RWPE2 (cell line): Measurements from ENCODE around the gene ABI2.
"Not testable (repeated sequence)": the region's sequence is repeated elsewhere in the genome, so short reads cannot be mapped to it uniquely, and the experiment has no call there.

ENCODE experiments used
- ATAC-seq: fragments of 200-7000 bp; cut with Tn5 transposase; 3 replicates; pipeline ENCODE4 v1.9.1; 2021; ENCODE audit warnings: low read depth
- DNase-seq: peaks from one replicate; pipeline ENCODE4 v3.0.0-alpha.2; 2020; ENCODE audit warnings: low spot score
- H3K27ac ChIP-seq: fragments of 450-650 bp; 2 replicates; pipeline ENCODE4 v1.5.1; 2017; ENCODE audit warnings: mild to moderate bottlenecking; ENCODE audit not compliant: poor library complexity, severe bottlenecking
- H3K27me3 ChIP-seq: fragments of 250-450 bp; sonication (Bioruptor Pico); 2 replicates; pipeline ENCODE4 v1.5.1; 2021; ENCODE audit warnings: mild to moderate bottlenecking, moderate library complexity; ENCODE audit not compliant: insufficient read depth, poor library complexity, severe bottlenecking
- H3K36me3 ChIP-seq: fragments of 250-450 bp; sonication (Bioruptor Pico); 2 replicates; pipeline ENCODE4 v1.5.1; 2020; ENCODE audit warnings: low read depth, mild to moderate bottlenecking, moderate library complexity
- H3K4me1 ChIP-seq: fragments of 250-450 bp; sonication (Bioruptor Pico); 2 replicates; pipeline ENCODE4 v1.5.1; 2021; ENCODE audit warnings: mild to moderate bottlenecking, moderate library complexity; ENCODE audit not compliant: insufficient read depth, poor library complexity, severe bottlenecking
- H3K4me3 ChIP-seq: fragments of 250-450 bp; sonication (Bioruptor Pico); 2 replicates; pipeline ENCODE4 v1.5.1; 2021; ENCODE audit warnings: mild to moderate bottlenecking, moderate library complexity; ENCODE audit not compliant: severe bottlenecking
- H3K9me3 ChIP-seq: fragments of 250-450 bp; sonication (Bioruptor Pico); 2 replicates; pipeline ENCODE4 v1.5.1; 2021; ENCODE audit warnings: mild to moderate bottlenecking, moderate library complexity; ENCODE audit not compliant: severe bottlenecking
- TF ChIP-seq, protein P1 (sequence below): fragments of 450-650 bp; IDR thresholded peaks from one replicate; pipeline ENCODE4 v1.5.1; 2017; ENCODE audit warnings: mild to moderate bottlenecking, moderate library complexity; ENCODE audit not compliant: poor library complexity, severe bottlenecking

Gene ABI2

DNA sequence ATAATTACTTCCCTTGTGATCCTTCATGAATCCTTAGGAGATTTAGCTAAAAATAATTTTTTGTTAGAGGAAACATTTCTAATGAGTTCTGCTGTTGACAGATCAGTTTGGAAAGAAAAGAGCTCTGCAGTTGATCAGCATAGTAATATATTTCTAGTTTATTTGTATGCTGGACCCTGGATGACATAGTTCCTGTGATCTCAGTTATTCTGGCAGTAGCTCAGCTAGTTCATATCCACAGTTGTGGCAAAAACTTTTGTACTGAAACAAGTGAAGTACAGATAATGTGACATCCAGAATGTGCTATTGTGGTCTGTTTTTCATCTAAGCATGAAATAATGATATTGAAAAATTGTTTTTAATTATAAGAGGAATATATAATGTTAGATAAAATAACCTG is 33.7 kb downstream of the ABI2 start:
- Histone ChIP-seq H3K4me3 (no peak overlapping the region), H3K36me3 (peaks cover 3% of the 10 kb centered on the region), H3K27me3 (no peaks in the 10 kb centered on the region), H3K9me3 (no peaks in the 10 kb centered on the region), H3K27ac (no peak overlapping the region), H3K4me1 (no peaks in the 10 kb centered on the region)
- DNase-seq (no peak), ATAC-seq (no peak)
- TF ChIP-seq, protein P1, sequence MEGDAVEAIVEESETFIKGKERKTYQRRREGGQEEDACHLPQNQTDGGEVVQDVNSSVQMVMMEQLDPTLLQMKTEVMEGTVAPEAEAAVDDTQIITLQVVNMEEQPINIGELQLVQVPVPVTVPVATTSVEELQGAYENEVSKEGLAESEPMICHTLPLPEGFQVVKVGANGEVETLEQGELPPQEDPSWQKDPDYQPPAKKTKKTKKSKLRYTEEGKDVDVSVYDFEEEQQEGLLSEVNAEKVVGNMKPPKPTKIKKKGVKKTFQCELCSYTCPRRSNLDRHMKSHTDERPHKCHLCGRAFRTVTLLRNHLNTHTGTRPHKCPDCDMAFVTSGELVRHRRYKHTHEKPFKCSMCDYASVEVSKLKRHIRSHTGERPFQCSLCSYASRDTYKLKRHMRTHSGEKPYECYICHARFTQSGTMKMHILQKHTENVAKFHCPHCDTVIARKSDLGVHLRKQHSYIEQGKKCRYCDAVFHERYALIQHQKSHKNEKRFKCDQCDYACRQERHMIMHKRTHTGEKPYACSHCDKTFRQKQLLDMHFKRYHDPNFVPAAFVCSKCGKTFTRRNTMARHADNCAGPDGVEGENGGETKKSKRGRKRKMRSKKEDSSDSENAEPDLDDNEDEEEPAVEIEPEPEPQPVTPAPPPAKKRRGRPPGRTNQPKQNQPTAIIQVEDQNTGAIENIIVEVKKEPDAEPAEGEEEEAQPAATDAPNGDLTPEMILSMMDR = no peak

DNA sequence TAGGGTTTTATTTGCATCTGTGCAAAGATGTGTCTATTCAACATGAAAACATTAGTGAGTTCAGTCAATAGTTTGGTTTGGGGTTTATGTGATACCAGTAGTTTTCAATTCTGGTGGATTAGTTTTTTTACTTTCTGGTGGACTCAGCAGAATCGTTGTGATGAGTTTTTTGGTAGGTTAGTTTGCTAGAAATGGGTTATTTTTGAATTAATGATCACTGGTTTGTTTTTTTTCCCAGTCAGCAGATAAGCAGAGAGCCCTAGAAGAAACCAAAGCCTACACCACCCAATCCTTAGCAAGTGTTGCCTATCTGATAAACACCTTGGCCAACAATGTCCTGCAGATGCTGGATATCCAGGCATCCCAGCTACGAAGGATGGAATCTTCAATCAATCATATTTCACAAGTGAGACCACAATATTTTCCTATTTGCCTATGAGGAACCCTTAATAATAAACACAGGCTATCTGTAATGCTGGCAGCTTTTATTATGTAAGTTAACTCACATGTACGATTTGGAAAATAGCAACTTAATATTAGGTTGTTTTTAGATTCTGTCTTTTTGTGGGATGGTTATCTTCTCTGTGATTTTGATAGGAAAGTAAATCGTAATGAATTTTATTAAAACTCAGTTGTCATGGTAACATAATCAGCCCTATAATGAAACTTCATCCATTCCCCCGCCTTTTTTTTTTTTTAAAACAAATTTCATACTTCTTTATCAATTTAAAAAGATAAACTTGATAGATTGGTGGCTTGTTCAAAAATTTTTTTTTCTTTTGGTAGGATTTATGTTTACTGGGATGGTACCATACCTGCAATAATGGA is 38.7 kb downstream of the ABI2 start:
- TF ChIP-seq, protein P1 = no peak
- ATAC-seq (no peak), DNase-seq (no peak)
- H3K4me1 ChIP-seq = no peaks in the 10 kb centered on the region
- no peak overlapping the region for H3K4me3 ChIP-seq
- no peak overlapping the region for H3K27ac ChIP-seq
- peaks cover 30% of the 10 kb centered on the region for H3K36me3 ChIP-seq
- H3K27me3 ChIP-seq = no peaks in the 10 kb centered on the region
- H3K9me3 ChIP-seq = no peaks in the 10 kb centered on the region

DNA sequence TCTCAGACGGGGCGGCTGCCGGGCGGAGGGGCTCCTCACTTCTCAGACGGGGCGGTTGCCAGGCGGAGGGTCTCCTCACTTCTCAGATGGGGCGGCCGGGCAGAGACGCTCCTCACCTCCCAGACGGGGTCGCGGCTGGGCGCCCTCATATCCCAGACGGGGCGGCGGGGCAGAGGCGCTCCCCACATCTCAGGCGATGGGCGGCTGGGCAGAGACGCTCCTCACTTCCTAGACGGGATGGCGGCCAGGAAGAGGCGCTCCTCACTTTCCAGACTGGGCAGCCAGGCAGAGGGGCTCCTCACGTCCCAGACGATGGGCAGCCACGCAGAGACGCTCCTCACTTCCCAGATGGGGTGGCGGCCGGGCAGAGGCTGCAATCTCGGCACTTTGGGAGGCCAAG is 44.5 kb downstream of the ABI2 start:
- H3K36me3 ChIP-seq = peaks cover 25% of the 10 kb centered on the region
- DNase-seq, H3K4me3 ChIP-seq, H3K27me3 ChIP-seq, H3K9me3 ChIP-seq, H3K27ac ChIP-seq, H3K4me1 ChIP-seq, ATAC-seq: not testable (repeated sequence)

DNA sequence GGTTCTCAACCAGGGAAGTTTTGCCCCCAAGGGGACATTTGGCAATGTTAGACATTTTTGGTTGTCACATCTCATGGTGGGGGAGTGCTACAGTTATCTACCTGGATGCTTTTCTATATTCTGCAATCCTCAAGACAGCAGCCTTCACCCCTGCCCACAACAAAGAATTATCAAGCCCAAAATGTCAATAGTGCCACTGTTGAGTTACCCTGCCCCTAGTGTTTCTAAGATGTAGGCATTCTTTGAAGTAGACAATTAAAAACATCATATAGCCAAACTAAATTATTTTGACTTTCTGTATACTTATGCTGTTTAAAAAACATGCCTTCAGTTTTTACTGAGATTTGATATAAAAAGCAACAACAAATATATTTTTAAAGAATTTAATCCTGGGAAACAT is 48.0 kb downstream of the ABI2 start:
- ATAC-seq (no peak), DNase-seq (no peak)
- no peak overlapping the region for H3K4me3 ChIP-seq
- no peak overlapping the region for H3K27ac ChIP-seq
- no peaks in the 10 kb centered on the region for H3K4me1 ChIP-seq
- no peaks in the 10 kb centered on the region for H3K9me3 ChIP-seq
- no peaks in the 10 kb centered on the region for H3K27me3 ChIP-seq
- TF ChIP-seq, protein P1 = peak; percentile 11
- H3K36me3 ChIP-seq = peaks cover 10% of the 10 kb centered on the region; the same call in 1 of the 2 replicates

DNA sequence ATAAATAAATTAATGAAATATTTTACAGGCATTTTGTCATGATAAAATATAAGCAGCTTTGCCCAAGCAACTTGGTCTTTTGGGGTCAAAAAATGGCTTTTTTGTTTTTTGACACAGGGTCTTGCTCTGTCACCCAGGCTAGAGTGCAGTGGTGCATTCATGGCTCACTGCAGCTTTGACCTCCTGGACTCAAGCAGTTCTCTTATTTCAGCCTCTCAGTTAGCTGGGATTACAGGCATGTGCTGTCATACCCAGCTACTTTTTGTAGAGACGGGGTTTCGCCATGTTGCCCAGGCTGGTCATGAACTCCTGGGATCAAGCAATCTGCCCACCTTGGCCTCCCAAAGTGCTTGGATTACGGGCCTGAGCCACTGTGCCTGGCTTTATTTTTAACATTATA is 51.0 kb downstream of the ABI2 start:
- Histone ChIP-seq H3K27ac (no peak overlapping the region), H3K4me3 (no peak overlapping the region), H3K36me3 (peaks cover 23% of the 10 kb centered on the region; the same call in 1 of the 2 replicates), H3K4me1 (no peaks in the 10 kb centered on the region), H3K27me3 (no peaks in the 10 kb centered on the region), H3K9me3 (no peaks in the 10 kb centered on the region)
- TF ChIP-seq, protein P1 = no peak
- DNase-seq = no peak
- no peak for ATAC-seq
